Mononuclear cell (primary cell): Measurements from ENCODE around the gene BCCIP. TPM values are rescaled to one million over a fixed set of nuclear protein-coding genes. Genes with fewer than 3 reads are reported as not detected.

ENCODE experiments used
- H3K27me3 ChIP-seq: 2 replicates; pipeline ENCODE4 v1.6.0; 2011; ENCODE audit warnings: low read length, control low read depth; ENCODE audit not compliant: insufficient read depth
- H3K4me1 ChIP-seq: 2 replicates; pipeline ENCODE4 v1.5.1; 2011; ENCODE audit warnings: mild to moderate bottlenecking, low read length, control low read depth; ENCODE audit not compliant: insufficient read depth
- H3K4me3 ChIP-seq: 2 replicates; pipeline ENCODE4 v1.5.1; 2011; ENCODE audit warnings: mild to moderate bottlenecking, low read length, moderate library complexity
- H3K9me3 ChIP-seq: 2 replicates; pipeline ENCODE4 v1.5.1; 2011; ENCODE audit warnings: low read depth, mild to moderate bottlenecking, control low read depth, low read length
- total RNA-seq: library from RNA; depleted of rRNA; stranded (reverse); fragments of >200 nt; gene quantifications from one replicate; pipeline ENCODE4 v1.2.3, GENCODE V29; 2012

The BCCIP gene
- total RNA-seq, 1 donor = 30.6 TPM

- Histone ChIP-seq H3K9me3 (no peaks in the 10 kb centered on the region), H3K27me3 (no peaks in the 10 kb centered on the region), H3K4me3 (no peak overlapping the region), H3K4me1 (peaks cover 11% of the 10 kb centered on the region)
These were observed 35.0 kb upstream of the BCCIP start for GRCh38 chr10:125788156-125789034.

- H3K4me1 ChIP-seq = peaks cover 11% of the 10 kb centered on the region
- H3K4me3 ChIP-seq = no peak overlapping the region
- no peaks in the 10 kb centered on the region for H3K27me3 ChIP-seq
- H3K9me3 ChIP-seq = no peaks in the 10 kb centered on the region
These were observed 30.7 kb upstream of the BCCIP start for GRCh38 chr10:125792342-125793300.

GRCh38 chr10:125795128-125795527, 28.2 kb upstream of the BCCIP start:
- H3K27me3 ChIP-seq = no peaks in the 10 kb centered on the region
- no peak overlapping the region for H3K4me3 ChIP-seq
- no peaks in the 10 kb centered on the region for H3K4me1 ChIP-seq
- H3K9me3 ChIP-seq = no peaks in the 10 kb centered on the region

- no peaks in the 10 kb centered on the region for H3K4me1 ChIP-seq
- H3K27me3 ChIP-seq = no peaks in the 10 kb centered on the region
- no peaks in the 10 kb centered on the region for H3K9me3 ChIP-seq
- H3K4me3 ChIP-seq = no peak overlapping the region
These were observed 27.6 kb upstream of the BCCIP start for GRCh38 chr10:125795637-125796190.

GRCh38 chr10:125797424-125797823, 25.9 kb upstream of the BCCIP start:
- H3K9me3 ChIP-seq = no peaks in the 10 kb centered on the region
- H3K4me1 ChIP-seq = no peaks in the 10 kb centered on the region
- H3K4me3 ChIP-seq = no peak overlapping the region
- H3K27me3 ChIP-seq = no peaks in the 10 kb centered on the region

GRCh38 chr10:125797994-125798662, 25.2 kb upstream of the BCCIP start:
- no peaks in the 10 kb centered on the region for H3K27me3 ChIP-seq

GRCh38 chr10:125799451-125800182, 23.7 kb upstream of the BCCIP start:
- Histone ChIP-seq H3K4me3 (no peak overlapping the region), H3K27me3 (no peaks in the 10 kb centered on the region), H3K4me1 (no peaks in the 10 kb centered on the region), H3K9me3 (no peaks in the 10 kb centered on the region)

More at GRCh38 chr10:125797994-125798662, 25.2 kb upstream of the BCCIP start:
- H3K4me1 ChIP-seq = no peaks in the 10 kb centered on the region
- no peaks in the 10 kb centered on the region for H3K9me3 ChIP-seq
- no peak overlapping the region for H3K4me3 ChIP-seq

DNA sequence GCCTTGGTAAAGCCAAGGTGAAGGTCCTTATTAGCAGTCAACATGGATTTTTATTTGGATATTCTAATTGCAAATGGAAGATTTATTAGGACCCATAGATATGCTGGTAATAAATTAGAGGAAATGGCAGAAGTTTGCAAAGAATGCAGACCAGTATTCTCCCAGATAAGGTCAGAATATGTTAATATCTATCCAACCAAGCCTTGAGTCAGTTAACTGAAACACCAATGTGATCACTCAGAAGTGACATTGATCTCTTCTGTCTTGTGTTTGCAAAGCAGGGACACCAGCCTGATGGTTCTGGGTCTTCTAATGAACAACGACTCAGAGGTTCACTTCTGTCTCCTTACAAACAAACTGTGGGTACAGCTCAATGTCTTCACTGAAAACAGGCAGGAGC, 21.8 kb upstream of the BCCIP start:
- H3K27me3 ChIP-seq = no peaks in the 10 kb centered on the region
- no peaks in the 10 kb centered on the region for H3K4me1 ChIP-seq
- H3K4me3 ChIP-seq = no peak overlapping the region
- H3K9me3 ChIP-seq = no peaks in the 10 kb centered on the region

DNA sequence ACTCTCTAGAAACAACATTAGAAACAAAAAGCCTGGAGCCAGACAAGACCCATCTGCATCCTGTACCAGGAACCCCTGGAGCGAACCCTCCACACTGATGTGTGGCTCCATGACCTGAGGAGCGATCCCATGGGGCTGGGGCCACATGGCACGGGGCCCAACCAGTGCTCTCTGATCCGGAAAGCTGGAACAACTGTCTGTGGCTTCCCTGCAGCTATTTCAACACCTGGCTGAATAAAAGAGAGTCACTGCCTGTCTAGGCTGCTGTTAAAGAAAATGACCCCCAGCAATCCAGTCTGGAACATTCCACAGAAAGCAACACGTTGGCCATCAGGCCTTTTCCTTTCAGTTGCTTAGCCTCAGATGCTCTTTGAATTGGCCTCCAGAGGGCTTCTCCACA, 21.2 kb upstream of the BCCIP start:
- H3K9me3 ChIP-seq = no peaks in the 10 kb centered on the region
- no peaks in the 10 kb centered on the region for H3K4me1 ChIP-seq
- H3K27me3 ChIP-seq = no peaks in the 10 kb centered on the region
- no peak overlapping the region for H3K4me3 ChIP-seq

DNA sequence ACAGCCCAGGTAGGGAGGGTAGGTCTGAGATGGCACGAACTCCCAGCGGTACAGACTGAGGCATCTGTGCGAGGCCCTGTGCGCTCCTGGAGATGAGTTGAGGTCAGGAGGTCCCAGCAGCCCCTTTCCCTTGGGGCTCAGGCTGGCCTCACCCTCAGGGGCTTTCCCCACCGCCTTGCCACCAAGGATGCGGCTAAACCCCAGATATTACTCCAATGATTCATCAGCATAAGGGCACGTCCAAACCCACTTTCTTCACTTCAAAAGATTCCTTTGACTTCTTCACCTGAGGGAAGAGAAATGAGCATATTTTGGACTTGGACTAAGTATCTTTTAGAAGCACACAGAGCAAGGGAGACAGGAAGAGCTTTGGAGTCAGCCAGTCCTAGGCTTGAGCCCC, 20.6 kb upstream of the BCCIP start:
- Histone ChIP-seq H3K4me1 (no peaks in the 10 kb centered on the region), H3K9me3 (no peaks in the 10 kb centered on the region), H3K4me3 (no peak overlapping the region), H3K27me3 (no peaks in the 10 kb centered on the region)

- Histone ChIP-seq H3K4me3 (no peak overlapping the region), H3K4me1 (no peaks in the 10 kb centered on the region), H3K27me3 (no peaks in the 10 kb centered on the region), H3K9me3 (no peaks in the 10 kb centered on the region)
These were observed 15.3 kb upstream of the BCCIP start for GRCh38 chr10:125808047-125808446.

DNA sequence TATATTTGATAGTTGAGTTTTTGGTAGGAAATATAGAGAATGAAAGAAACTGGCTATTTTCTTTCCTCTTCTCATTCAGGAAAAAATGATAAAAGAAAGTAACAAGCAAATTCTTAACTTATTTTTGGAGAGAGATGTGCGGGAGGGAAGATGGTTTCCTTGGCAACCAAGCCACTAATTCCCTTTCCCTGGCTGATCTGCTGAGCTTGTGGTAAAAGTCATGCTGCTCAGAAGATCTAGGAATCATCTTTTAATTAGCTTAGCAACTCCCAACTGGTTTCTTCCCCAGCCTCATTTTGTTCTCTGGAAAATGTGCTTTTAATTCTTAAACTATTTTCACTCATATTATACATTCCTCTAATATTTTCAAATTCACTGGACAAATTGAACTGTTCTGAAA, 12.1 kb upstream of the BCCIP start:
- no peaks in the 10 kb centered on the region for H3K9me3 ChIP-seq
- H3K27me3 ChIP-seq = no peaks in the 10 kb centered on the region
- no peaks in the 10 kb centered on the region for H3K4me1 ChIP-seq
- no peak overlapping the region for H3K4me3 ChIP-seq

DNA sequence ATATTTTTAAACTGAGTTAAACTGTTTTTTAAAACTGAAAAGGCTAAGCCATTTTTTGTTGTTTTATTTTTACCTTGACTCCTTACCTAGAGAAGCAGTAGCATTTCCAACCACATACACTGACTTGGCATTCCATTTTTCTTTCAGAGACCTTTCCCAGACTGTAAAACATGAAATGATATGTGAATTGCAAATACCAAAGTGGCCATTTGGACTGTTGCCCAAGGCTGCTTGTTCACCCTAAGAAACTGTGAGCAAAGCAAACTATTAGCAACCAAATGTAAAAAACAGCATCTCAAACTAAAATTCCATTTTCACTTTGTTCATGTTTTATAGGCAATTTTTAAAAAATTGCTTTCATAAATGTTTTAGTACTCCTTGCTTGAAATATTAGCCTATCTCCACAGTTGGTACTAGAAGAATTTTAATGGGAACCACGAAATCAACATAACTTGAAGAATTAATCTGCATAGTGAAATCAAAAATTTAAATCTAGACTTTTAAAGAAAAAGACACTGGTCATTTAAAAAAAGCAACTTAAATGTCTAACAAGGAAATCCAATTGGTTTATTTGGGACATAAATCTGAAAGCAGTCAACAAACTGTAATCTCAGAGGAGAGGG, 11.1 kb upstream of the BCCIP start:
- Histone ChIP-seq H3K27me3 (no peaks in the 10 kb centered on the region), H3K4me3 (no peak overlapping the region), H3K4me1 (no peaks in the 10 kb centered on the region), H3K9me3 (no peaks in the 10 kb centered on the region)

DNA sequence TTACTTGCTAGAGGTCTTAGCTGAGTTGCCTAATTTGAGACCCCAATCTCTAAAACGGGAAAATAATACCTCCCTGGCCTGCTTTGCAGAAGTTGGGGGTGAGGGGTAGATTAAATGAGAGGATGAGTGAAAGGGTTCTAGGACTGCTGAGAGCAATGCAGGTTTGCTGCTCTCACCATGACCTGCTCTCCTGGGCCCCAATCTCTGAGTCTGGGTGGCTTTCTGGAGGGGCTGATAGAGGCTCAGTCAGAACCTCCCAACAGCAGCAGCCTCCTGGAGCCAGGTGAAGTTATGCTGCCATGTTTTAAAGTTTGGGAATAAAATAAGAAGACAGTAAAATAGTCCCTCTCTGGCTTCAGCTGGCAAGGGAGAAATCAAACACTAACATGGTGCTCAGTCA, 7.6 kb upstream of the BCCIP start:
- H3K27me3 ChIP-seq = no peaks in the 10 kb centered on the region
- no peak overlapping the region for H3K4me3 ChIP-seq
- no peaks in the 10 kb centered on the region for H3K9me3 ChIP-seq
- H3K4me1 ChIP-seq = no peaks in the 10 kb centered on the region
